ENCODE data around the gene GNAL. TPM values are rescaled to one million over a fixed set of nuclear protein-coding genes. Genes with fewer than 3 reads are reported as not detected.
"Not testable (repeated sequence)": the region's sequence is repeated elsewhere in the genome, so short reads cannot be mapped to it uniquely, and the experiment has no call there.

GNAL gene
- total RNA-seq, 8 experiments from 2014 or later: 0.85 to 31.0 (median 11.1) TPM

GRCh38 chr18:11883153-11883552 is 194.1 kb downstream of the GNAL start:
- Histone ChIP-seq H3K4me1 (replicated peaks in 1 of 2) (no peaks in the 10 kb centered on the region), H3K27ac (no peak overlapping the region), H3K4me3 (no peak overlapping the region)
- 50 to 100% (median 89%) methylated on average over 1 of the region's 1 CpG; no CpG with 5 or more reads in 1 of the 10 experiments for WGBS, 10 experiments
- in situ Hi-C loops (cut with MboI; ENCODE audit: low pct_unique_long_range_greater_than_20kb in 2 of 9, low sequenced_read_pairs in 9 of 9, unreplicated experiment in 9 of 9): no loop called here
- no peak for ATAC-seq (replicated peaks in 6 of 8)

GRCh38 chr18:11884396-11885030 is 195.4 kb downstream of the GNAL start:
- no peak for ATAC-seq (replicated peaks in 6 of 8)
- WGBS, 10 experiments: 86 to 100% (median 92%) methylated on average over 1 to 6 of the region's 12 CpGs
- in situ Hi-C loops (cut with MboI; ENCODE audit: low pct_unique_long_range_greater_than_20kb in 2 of 9, low sequenced_read_pairs in 9 of 9, unreplicated experiment in 9 of 9): no loop called here
- no peak overlapping the region for H3K4me3 ChIP-seq
- H3K27ac ChIP-seq: no peak overlapping the region
- no peaks in the 10 kb centered on the region for H3K4me1 ChIP-seq (replicated peaks in 1 of 2)

DNA sequence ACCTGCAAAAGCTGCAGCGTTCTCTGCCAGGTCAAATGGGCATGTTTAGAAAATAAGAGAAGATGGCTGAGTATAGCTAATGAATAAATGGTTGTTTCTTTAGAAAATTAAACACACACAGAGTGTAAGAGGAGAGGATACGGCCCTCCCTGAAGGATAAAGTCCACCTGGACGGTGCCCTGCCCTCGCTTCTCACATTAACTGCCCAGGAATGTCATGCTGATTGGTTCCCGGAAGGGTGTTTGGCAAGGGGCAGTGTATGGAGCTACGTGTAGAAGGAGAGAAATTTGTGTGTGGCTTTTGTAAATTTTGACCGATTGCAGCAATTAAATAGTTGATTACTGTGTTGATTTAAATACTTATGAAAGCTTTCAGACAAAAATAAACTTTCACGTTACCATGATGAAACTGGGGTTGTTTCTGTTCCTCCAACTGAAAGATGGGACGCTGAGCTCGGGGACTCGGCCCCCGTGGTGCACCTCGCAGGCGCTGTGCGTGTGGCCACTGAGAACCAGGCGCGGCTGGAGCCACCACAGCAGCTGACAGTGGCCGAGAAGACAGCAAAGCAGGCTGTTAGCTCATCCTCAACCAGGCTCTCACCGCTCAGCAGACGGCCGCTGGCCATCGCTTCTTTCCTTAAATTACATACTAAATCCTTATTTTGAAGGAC is 196.3 kb downstream of the GNAL start:
- Histone ChIP-seq H3K27ac (no peak overlapping the region), H3K4me3 (no peak overlapping the region), H3K4me1 (replicated peaks in 1 of 2) (no peaks in the 10 kb centered on the region)
- 88 to 98% (median 91%) methylated on average over 4 to 18 of the region's 22 CpGs; no CpG with 5 or more reads in 1 of the 10 experiments for WGBS, 10 experiments
- in situ Hi-C loops (cut with MboI; ENCODE audit: low pct_unique_long_range_greater_than_20kb in 2 of 9, low sequenced_read_pairs in 9 of 9, unreplicated experiment in 9 of 9): no loop called here
- no peak for ATAC-seq (replicated peaks in 6 of 8)

GRCh38 chr18:11886577-11887110 is 197.6 kb downstream of the GNAL start:
- Histone ChIP-seq H3K27ac (no peak overlapping the region), H3K4me3 (no peak overlapping the region), H3K4me1 (replicated peaks in 1 of 2) (no peaks in the 10 kb centered on the region)
- no peak for ATAC-seq (replicated peaks in 6 of 8)
- in situ Hi-C loops (cut with MboI; ENCODE audit: low pct_unique_long_range_greater_than_20kb in 2 of 9, low sequenced_read_pairs in 9 of 9, unreplicated experiment in 9 of 9): no loop called here
- WGBS, 10 experiments: 78 to 100% (median 85%) methylated on average over 1 to 11 of the region's 19 CpGs; no CpG with 5 or more reads in 1 of the 10 experiments

DNA sequence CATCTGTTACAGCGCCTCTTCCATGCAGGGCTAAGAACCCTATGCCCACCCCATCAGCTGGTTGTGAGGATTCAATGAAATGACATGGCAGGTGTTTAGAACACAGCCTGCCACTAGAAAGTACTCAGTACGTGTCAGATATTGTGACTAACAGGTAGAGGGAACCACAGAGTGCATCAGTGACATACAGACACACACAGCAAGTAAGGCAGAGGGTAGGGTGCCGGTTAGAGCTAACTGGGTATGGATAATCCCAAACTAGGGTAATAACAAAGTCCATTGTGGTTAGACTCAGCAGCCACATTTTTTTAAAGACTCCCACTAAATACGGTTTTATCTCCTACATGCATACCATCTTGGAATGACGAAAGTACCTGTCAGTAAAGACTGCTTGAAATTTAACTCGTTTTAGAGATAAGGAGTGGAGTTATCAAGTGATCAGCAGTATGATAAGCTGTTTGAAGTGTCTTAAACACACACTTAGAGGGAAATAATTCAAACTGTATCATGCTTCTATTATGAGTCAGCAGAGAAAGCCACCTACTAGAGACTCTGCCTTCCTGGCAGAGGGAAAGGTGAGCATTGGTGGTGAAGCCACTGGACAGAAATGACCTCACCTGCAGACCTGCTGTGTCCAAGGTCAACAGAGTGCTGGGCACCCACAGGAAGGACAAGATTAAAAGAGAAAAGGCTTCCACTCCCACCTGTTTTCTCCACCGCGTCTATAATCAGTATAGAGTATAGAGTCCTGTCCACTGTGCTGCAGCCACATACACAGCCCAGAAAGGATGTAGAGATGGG is 198.5 kb downstream of the GNAL start:
- 60 to 89% (median 81%) methylated on average over 2 to 8 of the region's 8 CpGs for WGBS, 10 experiments
- Histone ChIP-seq H3K27ac (no peak overlapping the region), H3K4me3 (no peak overlapping the region), H3K4me1 (replicated peaks in 1 of 2) (no peaks in the 10 kb centered on the region)
- in situ Hi-C loops (cut with MboI; ENCODE audit: low pct_unique_long_range_greater_than_20kb in 2 of 9, low sequenced_read_pairs in 9 of 9, unreplicated experiment in 9 of 9): no loop called here
- ATAC-seq (replicated peaks in 6 of 8): no peak

- H3K4me3 ChIP-seq: no peak overlapping the region
- no peak overlapping the region for H3K27ac ChIP-seq
- in situ Hi-C loops (cut with MboI; ENCODE audit: low pct_unique_long_range_greater_than_20kb in 2 of 9, low sequenced_read_pairs in 9 of 9, unreplicated experiment in 9 of 9): no loop called here
- 73 to 100% (median 89%) methylated on average over 1 to 2 of the region's 2 CpGs; no CpG with 5 or more reads in 2 of the 10 experiments for WGBS, 10 experiments
- H3K4me1 ChIP-seq (replicated peaks in 1 of 2): no peaks in the 10 kb centered on the region
- ATAC-seq (replicated peaks in 6 of 8): no peak
Measured at GRCh38 chr18:11888726-11889125, 199.7 kb downstream of the GNAL start.

GRCh38 chr18:11889284-11889683 is 200.2 kb downstream of the GNAL start:
- no peak for ATAC-seq (replicated peaks in 6 of 8)
- H3K27ac ChIP-seq: no peak overlapping the region
- H3K4me3 ChIP-seq: no peak overlapping the region
- 80 to 100% (median 100%) methylated on average over 1 to 5 of the region's 5 CpGs; no CpG with 5 or more reads in 4 of the 10 experiments for WGBS, 10 experiments
- no peaks in the 10 kb centered on the region for H3K4me1 ChIP-seq (replicated peaks in 1 of 2)
- in situ Hi-C loops (cut with MboI; ENCODE audit: low pct_unique_long_range_greater_than_20kb in 2 of 9, low sequenced_read_pairs in 9 of 9, unreplicated experiment in 9 of 9): no loop called here

DNA sequence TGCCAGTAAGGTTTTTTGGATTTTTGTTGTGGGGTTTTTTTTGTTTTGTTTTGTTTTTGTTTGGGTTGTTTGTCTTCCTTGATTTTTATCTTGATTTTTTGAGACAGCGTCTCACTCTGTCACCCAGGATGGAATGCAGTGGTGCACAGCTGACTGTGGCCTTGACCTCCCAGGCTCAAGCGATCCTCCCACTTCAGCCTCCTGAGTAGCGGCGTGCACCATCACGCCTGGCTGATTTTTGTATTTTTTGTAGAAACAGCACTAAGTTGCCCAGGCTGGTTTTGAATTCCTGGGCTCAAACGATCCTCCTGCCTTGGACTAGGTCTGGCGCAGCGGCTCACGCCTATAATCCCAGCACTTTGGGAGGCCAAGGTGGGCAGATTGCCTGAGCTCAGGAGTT is 202.7 kb downstream of the GNAL start:
- in situ Hi-C loops (cut with MboI; ENCODE audit: low pct_unique_long_range_greater_than_20kb in 2 of 9, low sequenced_read_pairs in 9 of 9, unreplicated experiment in 9 of 9): no loop called here
- Histone ChIP-seq H3K4me1 (replicated peaks in 1 of 2) (no peaks in the 10 kb centered on the region), H3K4me3 (no peak overlapping the region), H3K27ac (no peak overlapping the region)
- WGBS, 10 experiments: 89 to 100% (median 94%) methylated on average over 4 to 9 of the region's 9 CpGs; no CpG with 5 or more reads in 5 of the 10 experiments
- no peak for ATAC-seq (replicated peaks in 6 of 8)

GRCh38 chr18:11892438-11892837 is 203.4 kb downstream of the GNAL start:
- H3K27ac ChIP-seq; in situ Hi-C loops (cut with MboI; ENCODE audit: low pct_unique_long_range_greater_than_20kb in 2 of 9, low sequenced_read_pairs in 9 of 9, unreplicated experiment in 9 of 9); H3K4me1 ChIP-seq (replicated peaks in 1 of 2); ATAC-seq (replicated peaks in 6 of 8); H3K4me3 ChIP-seq: not testable (repeated sequence)
- WGBS, 10 experiments: 65 to 100% (median 90%) methylated on average over 2 to 6 of the region's 7 CpGs; no CpG with 5 or more reads in 2 of the 10 experiments

- H3K4me1 ChIP-seq (replicated peaks in 1 of 2): no peaks in the 10 kb centered on the region
- no peak overlapping the region for H3K27ac ChIP-seq
- in situ Hi-C loops (cut with MboI; ENCODE audit: low pct_unique_long_range_greater_than_20kb in 2 of 9, low sequenced_read_pairs in 9 of 9, unreplicated experiment in 9 of 9): no loop called here
- H3K4me3 ChIP-seq: no peak overlapping the region
- ATAC-seq (replicated peaks in 6 of 8): no peak
- WGBS, 10 experiments: 60 to 100% (median 100%) methylated on average over 1 of the region's 1 CpG; no CpG with 5 or more reads in 7 of the 10 experiments
Measured at GRCh38 chr18:11897781-11898180, 208.7 kb downstream of the GNAL start.

- in situ Hi-C loops (cut with MboI; ENCODE audit: low pct_unique_long_range_greater_than_20kb in 2 of 9, low sequenced_read_pairs in 9 of 9, unreplicated experiment in 9 of 9): no loop called here
- WGBS, 10 experiments: 80 to 100% (median 100%) methylated on average over 1 to 3 of the region's 3 CpGs; no CpG with 5 or more reads in 5 of the 10 experiments
- no peak overlapping the region for H3K27ac ChIP-seq
Measured at GRCh38 chr18:11899063-11899462, 210.0 kb downstream of the GNAL start.

DNA sequence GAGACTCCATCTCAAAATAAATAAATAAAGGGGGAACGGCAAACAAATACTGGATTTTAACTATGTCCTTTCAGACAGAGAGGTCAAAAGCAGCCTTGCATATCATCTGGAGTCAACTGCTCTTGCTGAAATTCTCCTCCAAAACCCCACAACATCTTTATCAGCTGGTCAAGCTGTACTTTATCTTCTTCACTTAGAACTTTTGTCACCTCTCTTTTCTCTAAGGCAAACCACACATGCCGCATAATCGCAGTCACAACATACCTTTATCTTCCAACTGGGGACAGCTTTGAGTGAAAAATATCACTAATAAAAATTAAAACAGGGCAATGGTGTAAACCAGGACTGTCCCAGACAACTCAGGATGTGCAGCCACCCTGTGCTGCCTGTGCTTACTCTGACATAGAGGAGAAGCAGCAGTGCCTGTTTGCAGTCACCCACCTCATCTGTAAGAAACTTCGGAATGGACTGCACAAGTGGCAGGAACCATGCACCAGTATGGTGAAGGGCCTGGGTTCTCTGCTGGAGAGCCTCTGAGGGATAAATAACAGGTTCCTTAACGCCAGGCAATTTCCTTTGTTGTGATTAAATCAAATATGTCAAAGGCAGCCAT is 212.9 kb downstream of the GNAL start:
- in situ Hi-C loops (cut with MboI; ENCODE audit: low pct_unique_long_range_greater_than_20kb in 2 of 9, low sequenced_read_pairs in 9 of 9, unreplicated experiment in 9 of 9): no loop called here
- ATAC-seq (replicated peaks in 6 of 8): no peak
- no peak overlapping the region for H3K4me3 ChIP-seq
- H3K4me1 ChIP-seq (replicated peaks in 1 of 2): peaks cover 1 to 2% of the 10 kb centered on the region in 2 donors
- no peak overlapping the region for H3K27ac ChIP-seq
- 33 to 100% (median 91%) methylated on average over 1 to 5 of the region's 5 CpGs for WGBS, 10 experiments

More at GRCh38 chr18:11899063-11899462, 210.0 kb downstream of the GNAL start:
- ATAC-seq (replicated peaks in 6 of 8): no peak
- Histone ChIP-seq H3K4me1 (replicated peaks in 1 of 2) (no peaks in the 10 kb centered on the region), H3K4me3 (no peak overlapping the region)
